GM18909 (cell line): ENCODE measurements around the gene TEK.
"Not testable (repeated sequence)": the region's sequence is repeated elsewhere in the genome, so short reads cannot be mapped to it uniquely, and the experiment has no call there.

ENCODE experiments used
- ATAC-seq: cut with Tn5 transposase; IDR thresholded peaks from one replicate; pipeline ENCODE4 v1.9.1; 2021; ENCODE audit warnings: mild to moderate bottlenecking; ENCODE audit not compliant: unreplicated experiment, poor library complexity

TEK gene

DNA sequence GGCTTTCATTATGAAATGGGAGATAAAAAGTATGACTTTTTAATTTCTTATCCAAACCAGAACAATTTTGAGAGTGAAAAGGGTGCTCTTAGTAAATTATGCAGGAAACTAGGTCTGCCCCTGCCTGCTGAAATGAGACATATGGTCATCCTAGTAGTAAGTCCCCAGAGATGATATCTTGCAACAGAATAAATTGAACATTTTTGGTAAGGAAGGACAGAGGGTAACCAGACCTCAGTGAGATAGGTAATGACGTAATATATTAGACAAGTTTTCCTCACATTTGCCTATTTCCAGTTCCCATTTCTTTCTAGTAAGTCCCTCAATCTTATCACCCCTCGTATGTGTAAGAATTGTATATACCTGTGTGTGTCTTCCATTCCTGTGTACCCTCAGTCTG is 96.2 kb downstream of the TEK start:
- ATAC-seq: no peak

DNA sequence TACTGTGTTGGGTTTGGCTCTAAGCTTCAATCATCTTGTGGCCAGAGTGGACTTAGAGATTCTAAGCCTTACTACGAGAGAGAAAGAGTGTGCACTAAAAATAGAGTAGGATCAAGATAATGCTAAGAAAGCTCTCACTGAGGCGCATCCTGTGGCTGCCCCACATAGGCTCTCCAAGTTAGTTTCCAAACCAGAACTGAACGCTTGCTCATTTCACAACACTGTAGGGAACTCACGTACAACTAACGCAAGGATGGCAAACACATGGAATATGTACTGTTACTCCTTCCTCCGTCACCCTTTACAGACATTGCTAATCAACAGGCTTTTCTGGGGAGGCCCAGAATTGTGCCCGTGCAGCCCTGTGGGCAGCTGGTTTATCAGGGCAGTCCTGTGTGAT is 97.0 kb downstream of the TEK start:
- no peak for ATAC-seq

DNA sequence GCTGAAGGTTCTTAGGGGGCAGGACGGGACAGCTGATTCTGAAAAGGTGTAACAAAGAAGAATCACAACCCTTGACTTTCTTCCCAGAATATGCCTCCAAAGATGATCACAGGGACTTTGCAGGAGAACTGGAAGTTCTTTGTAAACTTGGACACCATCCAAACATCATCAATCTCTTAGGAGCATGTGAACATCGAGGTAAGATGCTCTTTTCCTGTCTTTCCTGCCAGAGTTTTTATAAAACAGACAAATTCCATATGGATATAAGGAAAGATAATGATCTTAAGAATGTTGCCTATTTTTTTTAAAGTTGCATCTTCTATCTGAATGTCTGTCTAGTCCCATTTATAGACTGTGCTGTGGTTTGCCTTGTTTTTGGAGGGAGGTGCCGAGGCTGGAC is 100.0 kb downstream of the TEK start:
- ATAC-seq: no peak

DNA sequence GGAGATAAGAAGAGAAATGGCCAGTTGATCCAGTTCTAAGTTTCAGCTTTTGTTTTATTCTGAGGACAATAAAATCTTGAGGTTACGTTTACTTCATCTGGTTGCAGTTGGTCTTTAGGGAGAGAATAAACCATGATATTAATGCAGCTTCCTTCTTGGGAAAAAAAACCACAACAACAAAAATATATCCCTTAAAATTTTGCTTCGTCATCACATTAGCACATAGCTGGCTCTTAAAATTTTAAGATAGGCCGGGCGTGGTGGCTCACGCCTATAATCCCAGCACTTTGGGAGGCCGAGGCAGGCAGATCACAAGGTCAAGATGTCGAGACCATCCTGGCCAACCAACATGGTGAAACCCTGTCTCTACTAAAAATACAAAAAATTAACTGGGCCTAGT is 101.6 kb downstream of the TEK start:
- ATAC-seq: no peak

DNA sequence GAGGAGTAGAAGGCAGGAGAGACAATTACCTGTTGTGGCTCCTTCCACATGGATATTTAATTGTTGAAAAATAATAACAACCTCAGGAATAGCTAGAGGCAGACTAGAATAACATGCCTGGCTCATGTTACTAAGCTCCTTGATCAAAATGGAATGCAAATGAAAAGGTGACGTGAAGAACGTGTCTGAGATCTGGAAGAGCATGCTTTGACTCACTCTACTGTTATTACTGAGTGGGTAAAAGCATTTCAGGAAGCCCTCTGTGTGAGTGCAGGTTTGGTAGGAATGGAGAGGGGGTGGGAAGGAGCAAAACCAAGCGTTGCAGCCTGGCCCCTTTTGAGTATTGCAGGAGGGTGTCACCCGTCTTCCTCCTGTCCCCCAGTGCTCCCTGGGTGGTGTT is 103.2 kb downstream of the TEK start:
- ATAC-seq: no peak

DNA sequence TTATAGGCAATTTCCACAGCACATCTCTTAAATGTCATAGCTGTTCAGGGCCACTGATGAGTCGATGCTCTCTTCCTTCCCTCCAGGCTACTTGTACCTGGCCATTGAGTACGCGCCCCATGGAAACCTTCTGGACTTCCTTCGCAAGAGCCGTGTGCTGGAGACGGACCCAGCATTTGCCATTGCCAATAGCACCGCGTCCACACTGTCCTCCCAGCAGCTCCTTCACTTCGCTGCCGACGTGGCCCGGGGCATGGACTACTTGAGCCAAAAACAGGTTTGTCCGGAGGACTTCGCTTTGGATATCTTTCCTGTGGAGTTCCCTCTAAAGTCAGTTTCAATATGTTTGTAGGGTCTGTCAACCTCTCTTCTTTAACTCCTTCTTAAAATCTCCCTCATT is 103.6 kb downstream of the TEK start:
- no peak for ATAC-seq

DNA sequence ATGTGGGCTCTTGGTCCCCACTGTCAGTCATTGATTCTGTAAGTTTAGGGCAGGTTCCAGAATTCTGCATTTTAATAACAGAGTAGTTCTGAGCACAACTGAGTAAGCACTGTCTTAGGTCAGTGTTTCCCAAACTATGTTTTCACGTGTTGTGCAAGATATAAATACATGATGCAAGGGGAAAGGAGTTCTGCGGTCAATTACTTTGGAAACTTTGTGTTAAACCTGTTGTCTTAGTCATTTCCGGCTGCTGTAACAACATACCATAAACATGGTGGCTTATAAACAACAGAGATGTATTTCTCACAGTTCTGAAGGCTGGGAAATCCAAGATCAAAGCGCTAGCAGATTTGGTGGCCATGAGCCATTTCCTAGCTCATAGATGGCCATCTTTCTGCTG is 118.2 kb downstream of the TEK start:
- no peak for ATAC-seq

DNA sequence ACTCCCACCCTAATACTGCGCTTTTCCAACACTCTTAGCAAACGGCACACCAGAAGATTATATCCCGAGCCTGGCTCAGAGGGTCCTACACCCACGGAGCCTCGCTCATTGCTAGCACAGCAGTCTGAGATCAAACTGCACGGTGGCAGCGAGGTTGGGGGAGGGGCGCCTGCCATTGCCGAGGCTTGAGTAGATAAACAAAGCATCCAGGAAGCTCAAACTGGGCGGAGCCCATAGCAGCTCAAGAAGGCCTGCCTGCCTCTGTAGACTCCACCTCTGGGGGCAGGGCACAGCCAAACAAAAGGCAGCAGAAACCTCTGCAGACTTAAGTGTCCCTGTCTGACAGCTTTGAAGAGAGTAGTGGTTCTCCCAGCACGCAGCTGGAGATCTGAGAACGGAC is 130.6 kb downstream of the TEK start:
- ATAC-seq: not testable (repeated sequence)

DNA sequence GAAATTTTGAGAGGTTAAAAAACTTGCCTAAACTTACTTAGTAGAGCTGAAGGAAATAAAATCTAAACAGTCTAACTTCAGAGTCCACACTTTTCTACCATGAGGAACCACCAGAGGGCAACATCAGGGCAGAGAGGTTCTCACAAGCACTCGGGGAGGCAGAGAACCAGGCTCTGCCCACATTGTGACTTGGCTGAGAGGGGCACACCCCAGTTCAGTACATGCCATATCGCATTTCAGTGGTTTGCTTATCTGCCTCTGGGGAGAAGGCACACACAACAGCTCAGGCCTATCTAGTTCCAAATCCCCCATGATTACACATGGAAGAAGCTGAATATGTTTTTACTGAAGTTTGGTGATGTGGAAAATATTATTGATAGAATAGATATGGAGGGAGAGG is 138.7 kb downstream of the TEK start:
- ATAC-seq: peak; percentile 87

DNA sequence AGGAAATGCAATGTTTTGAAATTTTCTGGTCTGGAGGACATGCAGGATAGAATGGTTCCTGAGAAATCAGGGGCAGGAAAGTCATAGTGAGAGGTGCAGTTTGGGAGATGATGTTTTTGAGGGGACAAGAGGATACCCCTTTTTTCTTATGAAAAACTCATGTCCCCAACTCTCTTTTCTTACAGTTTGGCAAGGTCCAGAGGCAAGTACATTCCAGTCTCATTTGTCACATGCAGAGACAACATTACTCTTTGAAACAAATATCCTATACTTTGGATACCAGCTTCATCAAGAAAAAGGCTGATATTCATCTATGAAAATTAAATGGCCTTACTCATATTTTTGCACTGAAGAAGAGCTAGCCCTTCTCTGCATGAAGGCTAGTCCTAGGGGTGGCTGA is 139.7 kb downstream of the TEK start:
- no peak for ATAC-seq

DNA sequence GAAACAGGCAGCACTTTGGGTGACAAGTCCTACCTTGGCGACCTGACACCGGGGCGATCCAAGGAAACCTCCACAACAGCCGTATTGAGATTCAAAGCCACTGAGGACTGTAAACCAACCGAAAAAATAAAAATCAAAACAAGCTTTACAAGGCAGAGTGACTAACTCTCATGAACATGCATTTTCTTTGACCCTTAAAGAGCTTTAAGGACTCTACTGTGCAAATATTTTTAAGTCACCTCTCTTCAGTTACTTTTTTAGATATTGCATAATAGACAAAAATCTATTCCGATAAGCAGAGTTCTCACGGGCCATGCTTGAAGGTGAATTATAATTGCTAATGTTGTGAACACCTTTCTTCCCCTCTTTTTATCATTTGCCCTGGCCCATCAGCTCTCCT is 149.6 kb downstream of the TEK start:
- no peak for ATAC-seq

DNA sequence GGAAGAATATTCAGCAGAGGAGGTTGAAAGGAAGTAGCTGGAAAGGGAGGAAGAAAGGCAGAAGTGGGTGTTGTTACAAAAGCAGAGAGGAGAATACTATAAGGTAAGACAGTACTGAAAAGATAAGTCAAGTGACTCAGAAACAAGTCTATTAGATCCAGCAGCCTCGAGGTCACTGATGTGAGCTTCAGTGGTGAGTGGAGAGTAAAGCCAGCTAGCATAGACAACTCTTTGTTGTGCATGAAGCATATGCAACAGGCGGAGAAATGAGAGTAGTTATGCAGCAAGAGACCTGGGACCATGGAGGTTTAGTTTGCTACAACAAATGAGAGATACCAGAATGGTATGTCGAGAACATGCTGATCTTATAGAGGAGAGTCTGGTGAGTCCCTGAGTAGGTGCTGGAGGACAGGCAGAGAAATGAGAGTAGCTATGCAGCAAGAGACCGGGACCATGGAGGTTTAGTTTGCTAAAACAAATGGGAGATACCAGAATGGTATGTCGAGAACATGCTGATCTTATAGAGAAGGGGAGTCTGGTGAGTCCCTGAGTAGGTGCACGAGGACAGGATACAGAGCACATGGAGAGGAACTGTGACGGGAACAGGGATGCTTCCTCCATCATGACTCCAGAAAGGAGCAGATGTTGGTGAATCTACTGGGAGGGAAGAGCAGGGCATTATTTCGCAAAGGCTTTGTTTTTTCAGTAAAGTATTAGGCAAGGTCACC is 151.9 kb downstream of the TEK start:
- no peak for ATAC-seq

DNA sequence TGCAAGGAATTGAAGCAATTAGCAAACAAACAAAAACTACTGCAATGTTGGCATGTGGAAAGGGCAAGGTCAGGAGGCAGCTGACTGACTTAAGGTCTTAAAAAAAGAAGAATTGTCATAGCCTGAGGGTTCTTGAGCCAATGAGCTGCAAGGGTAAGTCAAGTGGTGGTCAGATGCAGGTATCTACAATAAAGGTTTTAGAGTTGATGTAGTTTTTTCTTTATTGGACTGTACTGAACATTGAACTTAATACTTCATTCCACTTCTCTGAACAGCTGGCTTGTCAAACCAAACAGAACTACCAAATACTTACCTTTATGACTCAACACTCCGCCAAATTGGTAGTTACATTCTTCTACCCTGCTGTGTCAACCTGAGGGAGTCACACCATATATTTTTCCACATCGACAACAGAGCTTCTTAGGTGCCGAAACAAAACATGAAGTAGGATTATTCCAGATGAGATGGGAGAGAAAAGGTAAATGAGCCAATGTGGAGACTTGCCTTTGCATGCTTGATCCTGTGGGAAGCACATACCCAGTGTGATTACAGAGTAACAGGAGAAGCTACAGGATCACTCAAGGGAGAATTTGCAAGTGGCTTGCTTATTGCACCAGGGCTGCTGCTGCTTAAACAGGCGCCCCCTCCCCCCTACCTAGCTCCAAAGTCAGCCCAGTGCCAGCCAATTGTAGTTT is 152.6 kb downstream of the TEK start:
- ATAC-seq: no peak

DNA sequence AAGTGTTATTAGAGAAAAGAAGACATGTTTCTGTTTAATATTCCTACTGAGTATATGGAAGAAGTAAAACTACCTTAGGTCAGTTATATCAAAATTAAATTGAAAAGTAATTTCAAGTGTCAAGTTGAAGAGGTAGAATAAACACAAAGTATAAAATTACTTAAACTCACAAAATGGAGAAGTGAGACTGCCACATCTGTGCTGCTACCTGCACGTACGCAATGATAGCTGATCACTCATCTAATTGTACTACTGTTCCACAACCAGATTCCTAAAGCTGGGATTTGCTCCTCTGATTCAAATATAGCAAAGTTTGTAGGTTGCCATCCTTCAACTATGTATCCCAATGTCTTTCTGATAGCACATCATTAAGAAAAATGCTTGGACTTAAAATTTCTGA is 163.1 kb downstream of the TEK start:
- ATAC-seq: no peak

DNA sequence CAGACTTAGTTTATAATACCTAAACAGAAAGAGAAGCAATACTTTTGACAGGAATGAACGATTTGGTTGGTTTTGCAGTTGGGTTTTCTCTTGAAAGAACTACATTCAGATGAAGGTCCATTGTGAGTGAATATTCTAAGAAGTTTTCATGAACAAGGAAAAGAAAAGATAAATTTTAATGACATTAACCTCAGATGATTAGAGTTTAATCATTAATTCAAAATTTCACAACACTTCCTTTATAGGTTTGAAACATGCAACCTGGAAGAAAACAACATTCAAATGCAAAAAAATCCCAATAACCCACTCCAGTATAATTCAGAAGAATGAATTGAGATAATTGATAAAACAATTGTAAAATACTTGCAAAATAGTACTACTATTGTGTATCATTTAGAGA is 164.2 kb downstream of the TEK start:
- ATAC-seq: no peak

DNA sequence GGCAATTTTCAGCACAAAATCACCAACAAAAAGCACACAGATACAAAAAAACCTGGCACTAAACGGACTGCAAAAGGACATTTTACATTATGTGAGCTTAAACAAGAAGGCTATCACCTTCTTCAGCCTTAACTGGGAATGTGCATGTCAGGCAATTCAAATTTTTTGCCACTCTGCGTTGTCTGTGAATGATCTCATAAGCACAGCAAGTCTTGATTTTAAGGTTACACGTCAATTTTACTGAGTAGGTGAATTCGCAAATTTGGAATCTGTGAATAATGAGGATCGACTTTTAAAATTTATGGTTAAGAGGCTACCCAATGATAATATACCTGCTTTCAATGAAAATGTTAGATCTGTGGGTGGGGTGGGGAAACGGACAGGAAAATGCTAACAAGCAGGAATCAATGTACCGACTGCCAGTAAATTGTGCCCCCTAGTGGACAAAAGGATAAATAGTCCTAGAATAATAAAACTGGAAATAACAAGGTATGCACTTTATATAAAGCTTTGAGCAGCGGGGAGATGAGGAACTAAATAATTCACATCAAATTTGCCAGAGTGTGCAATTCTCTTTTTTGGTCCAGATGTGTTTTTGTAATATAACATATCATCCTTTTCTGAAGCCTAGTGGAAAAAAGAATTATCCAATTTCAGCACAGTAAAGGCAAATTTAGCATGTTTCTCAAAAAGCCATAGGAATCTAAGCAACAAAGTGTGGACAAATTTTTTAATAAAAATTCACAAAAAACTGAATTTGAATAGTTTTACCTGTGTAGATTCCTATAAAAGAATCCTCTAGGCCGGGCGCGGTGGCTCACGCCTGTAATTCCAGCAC is 167.4 kb downstream of the TEK start:
- ATAC-seq: no peak

DNA sequence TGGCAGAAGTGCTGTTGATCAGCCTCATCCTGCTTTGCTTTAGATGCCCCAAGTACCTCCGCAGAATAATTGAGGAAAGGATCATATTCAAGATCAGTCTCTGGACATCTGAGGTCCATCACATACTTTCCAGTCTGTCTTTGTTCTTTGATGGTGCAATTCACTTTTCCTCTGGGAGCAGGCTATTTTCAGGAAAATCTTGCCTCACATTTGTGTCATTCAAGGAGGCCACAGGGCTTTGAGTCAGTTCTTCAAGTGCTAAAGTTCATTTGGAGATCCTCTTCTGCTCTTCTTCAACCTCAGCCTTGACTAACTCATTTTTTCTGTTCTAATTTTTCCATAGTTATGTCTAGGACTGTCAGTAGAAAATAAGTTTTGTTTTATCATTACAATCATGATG is 169.3 kb downstream of the TEK start:
- no peak for ATAC-seq

DNA sequence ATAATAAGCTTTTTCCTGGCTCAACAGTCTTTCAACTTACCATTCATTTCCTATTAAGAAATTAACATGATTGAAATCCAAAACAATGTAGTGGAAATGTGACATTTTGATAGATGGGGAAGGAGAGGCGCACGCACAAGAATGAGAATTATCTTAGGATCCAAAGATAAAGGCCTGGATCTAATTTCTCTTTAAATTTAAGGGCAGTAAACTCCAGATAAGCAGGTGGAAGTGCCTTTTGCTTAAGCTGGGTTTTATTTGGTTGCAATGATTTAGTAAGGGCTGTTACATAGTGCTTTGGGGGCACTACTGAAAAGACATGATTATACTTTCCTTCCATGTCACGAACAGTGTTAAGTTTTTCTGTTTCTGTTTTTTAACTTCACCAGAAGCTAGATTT is 170.6 kb downstream of the TEK start:
- no peak for ATAC-seq
